HG02885 (cell line): ENCODE results near the gene ATIC.

Experiments
- ATAC-seq: cut with Tn5 transposase; IDR thresholded peaks from one replicate; pipeline ENCODE4 v1.9.1; 2021; ENCODE audit warnings: mild to moderate bottlenecking; ENCODE audit not compliant: unreplicated experiment, poor library complexity

The ATIC gene

GRCh38 chr2:215374002-215374401 lies 62.1 kb downstream of the ATIC start:
- no peak for ATAC-seq

GRCh38 chr2:215374642-215375466 lies 63.0 kb downstream of the ATIC start:
- no peak for ATAC-seq

- ATAC-seq: no peak
Measured at GRCh38 chr2:215375467-215375830, 63.6 kb downstream of the ATIC start.

GRCh38 chr2:215376103-215376780 lies 64.4 kb downstream of the ATIC start:
- no peak for ATAC-seq

- ATAC-seq: no peak
Measured at GRCh38 chr2:215377283-215377682, 65.4 kb downstream of the ATIC start.

- ATAC-seq: no peak
Measured at GRCh38 chr2:215378045-215378444, 66.2 kb downstream of the ATIC start.

- no peak for ATAC-seq
Measured at GRCh38 chr2:215379039-215379438, 67.2 kb downstream of the ATIC start.

GRCh38 chr2:215379948-215380347 lies 68.1 kb downstream of the ATIC start:
- no peak for ATAC-seq

- ATAC-seq: no peak
Measured at GRCh38 chr2:215380699-215381098, 68.8 kb downstream of the ATIC start.

GRCh38 chr2:215382011-215382410 lies 70.2 kb downstream of the ATIC start:
- ATAC-seq: no peak

GRCh38 chr2:215382480-215382879 lies 70.6 kb downstream of the ATIC start:
- no peak for ATAC-seq

GRCh38 chr2:215383652-215384279 lies 71.9 kb downstream of the ATIC start:
- no peak for ATAC-seq

- no peak for ATAC-seq
Measured at GRCh38 chr2:215384710-215385109, 72.9 kb downstream of the ATIC start.

GRCh38 chr2:215386566-215386965 lies 74.7 kb downstream of the ATIC start:
- no peak for ATAC-seq

- ATAC-seq: no peak
Measured at GRCh38 chr2:215388002-215388728, 76.3 kb downstream of the ATIC start.

GRCh38 chr2:215390550-215390913 lies 78.7 kb downstream of the ATIC start:
- no peak for ATAC-seq

GRCh38 chr2:215391531-215391930 lies 79.7 kb downstream of the ATIC start:
- no peak for ATAC-seq

- ATAC-seq: no peak
Measured at GRCh38 chr2:215392164-215392563, 80.3 kb downstream of the ATIC start.

GRCh38 chr2:215392687-215393270 lies 80.9 kb downstream of the ATIC start:
- no peak for ATAC-seq

- ATAC-seq: no peak
Measured at GRCh38 chr2:215394102-215394805, 82.4 kb downstream of the ATIC start.
